Activated CD4-positive, CD25-positive, alpha-beta regulatory T cell treated with anti-CD3 and anti-CD28 coated beads, Interleukin-2, amount 50 U/mL, for 72 hours (primary cell): ENCODE results near the gene CAPN14.

Experiments
- DNase-seq: peaks from one replicate; pipeline ENCODE4 v3.0.0; 2021

Gene CAPN14

GRCh38 chr2:31137211-31138036 is 79.9 kb downstream of the CAPN14 start:
- DNase-seq, result no peak

- no peak for DNase-seq
Measured at GRCh38 chr2:31136732-31137131, 80.6 kb downstream of the CAPN14 start.

- DNase-seq, result no peak
Measured at GRCh38 chr2:31136000-31136399, 81.3 kb downstream of the CAPN14 start.

- DNase-seq, result no peak
Measured at GRCh38 chr2:31134480-31134879, 82.8 kb downstream of the CAPN14 start.

GRCh38 chr2:31132786-31133185 is 84.5 kb downstream of the CAPN14 start:
- no peak for DNase-seq

- DNase-seq, result no peak
Measured at GRCh38 chr2:31131871-31132270, 85.4 kb downstream of the CAPN14 start.

GRCh38 chr2:31129375-31130171 is 87.7 kb downstream of the CAPN14 start:
- DNase-seq, result no peak

GRCh38 chr2:31127931-31128330 is 89.4 kb downstream of the CAPN14 start:
- DNase-seq, result no peak

GRCh38 chr2:31125918-31126695 is 91.2 kb downstream of the CAPN14 start:
- DNase-seq, result no peak

- DNase-seq, result no peak
Measured at GRCh38 chr2:31124904-31125303, 92.4 kb downstream of the CAPN14 start.
